ENCODE results near the gene HYLS1.

Gene HYLS1

DNA sequence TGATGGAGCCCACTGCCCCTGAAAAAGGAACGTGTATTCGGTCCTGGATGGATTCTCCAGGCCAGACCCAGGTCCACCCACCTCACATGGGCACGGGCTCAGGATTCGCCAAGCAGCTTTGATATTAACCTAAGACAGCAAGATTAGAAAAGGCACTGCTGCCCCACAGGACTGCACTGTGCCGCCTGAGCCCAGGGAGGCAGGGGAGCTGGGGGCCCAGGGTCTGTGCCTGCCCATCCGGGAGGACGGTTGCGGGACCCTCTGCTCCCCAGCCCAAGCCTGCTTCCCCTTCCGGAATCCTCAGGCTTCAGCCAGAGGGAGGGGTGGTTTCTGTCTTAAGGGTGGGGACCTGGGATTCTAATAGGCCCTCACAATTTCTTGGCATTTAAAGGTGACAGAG, 44.8 kb downstream of the HYLS1 start:
- no peak for DNase-seq (ENCODE audit: low read depth in 2 of 2)

DNA sequence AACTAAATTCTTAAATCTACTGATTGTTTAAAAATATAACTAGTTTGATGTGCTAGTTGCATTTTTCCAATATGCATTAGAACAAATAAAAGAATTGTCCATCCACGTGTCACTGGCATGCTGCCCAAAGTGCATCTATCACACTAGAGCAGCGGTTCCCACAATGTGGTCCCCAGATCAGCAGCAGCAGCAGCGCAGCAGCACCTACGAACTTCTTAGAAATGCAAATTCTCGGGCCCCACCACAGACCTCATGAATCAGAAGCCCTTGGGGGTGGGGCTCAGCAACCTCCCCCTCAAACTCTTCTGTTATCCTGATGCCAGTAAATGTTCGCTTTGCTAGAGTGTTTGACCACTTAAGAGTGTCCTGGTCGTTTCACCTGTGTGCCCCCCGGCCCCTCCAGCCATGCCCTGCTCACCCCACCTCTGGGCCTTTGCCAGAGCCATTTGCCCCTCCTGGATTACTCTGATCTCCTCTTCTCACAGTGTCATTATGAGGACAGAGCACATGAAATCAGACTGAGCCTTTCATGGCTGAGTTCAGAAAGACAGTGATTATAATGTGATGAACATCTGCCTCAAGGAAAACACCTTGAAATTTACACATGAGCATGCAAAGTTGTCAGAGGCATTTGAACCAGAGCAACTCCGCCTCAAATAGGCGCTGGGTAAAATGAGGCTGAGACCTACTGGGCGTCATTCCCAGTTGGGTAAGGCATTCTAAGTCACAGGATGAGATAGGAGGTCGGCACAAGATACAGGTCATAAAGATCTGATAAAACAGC, 45.8 kb downstream of the HYLS1 start:
- no peak for DNase-seq (ENCODE audit: low read depth in 2 of 2)

DNA sequence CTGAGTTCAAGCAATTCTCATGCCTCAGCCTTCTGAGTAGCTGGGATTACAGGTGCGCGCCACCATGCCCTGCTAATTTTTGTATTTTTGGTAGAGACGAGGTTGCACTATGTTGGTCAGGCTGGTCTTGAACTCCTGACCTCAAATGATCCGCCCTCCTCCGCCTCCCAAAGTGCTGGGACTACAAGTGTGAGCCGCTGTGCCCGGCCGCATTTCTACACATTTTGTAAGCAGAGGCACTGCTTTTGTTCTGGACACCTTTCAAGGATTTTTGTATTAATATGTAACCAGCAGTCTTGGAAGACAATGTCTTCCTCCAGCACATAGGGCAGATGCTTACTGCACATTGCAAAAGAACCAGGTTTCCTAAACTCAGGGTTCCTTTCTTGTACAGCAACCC, 47.0 kb downstream of the HYLS1 start:
- no peak for DNase-seq (ENCODE audit: low read depth in 2 of 2)

DNA sequence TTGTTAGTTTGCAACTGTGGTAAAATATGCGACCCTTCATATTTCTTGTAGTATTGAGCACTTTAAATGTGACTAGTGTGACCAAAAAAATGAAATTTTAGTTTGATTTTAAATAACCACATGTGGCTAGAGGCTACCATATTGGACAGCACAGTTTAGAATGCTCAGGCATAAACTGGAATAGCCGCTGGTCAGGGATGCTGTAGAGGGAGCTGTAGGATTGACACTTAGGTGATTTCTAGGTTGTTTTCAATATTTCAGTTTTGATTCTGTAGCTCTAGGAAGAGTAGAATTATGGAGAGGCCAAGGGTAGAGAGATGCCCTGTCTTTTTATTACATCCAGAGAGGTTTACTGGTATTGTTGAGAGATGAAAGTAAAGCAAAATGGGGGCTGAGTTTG, 47.6 kb downstream of the HYLS1 start:
- DNase-seq (ENCODE audit: low read depth in 2 of 2), result no peak

DNA sequence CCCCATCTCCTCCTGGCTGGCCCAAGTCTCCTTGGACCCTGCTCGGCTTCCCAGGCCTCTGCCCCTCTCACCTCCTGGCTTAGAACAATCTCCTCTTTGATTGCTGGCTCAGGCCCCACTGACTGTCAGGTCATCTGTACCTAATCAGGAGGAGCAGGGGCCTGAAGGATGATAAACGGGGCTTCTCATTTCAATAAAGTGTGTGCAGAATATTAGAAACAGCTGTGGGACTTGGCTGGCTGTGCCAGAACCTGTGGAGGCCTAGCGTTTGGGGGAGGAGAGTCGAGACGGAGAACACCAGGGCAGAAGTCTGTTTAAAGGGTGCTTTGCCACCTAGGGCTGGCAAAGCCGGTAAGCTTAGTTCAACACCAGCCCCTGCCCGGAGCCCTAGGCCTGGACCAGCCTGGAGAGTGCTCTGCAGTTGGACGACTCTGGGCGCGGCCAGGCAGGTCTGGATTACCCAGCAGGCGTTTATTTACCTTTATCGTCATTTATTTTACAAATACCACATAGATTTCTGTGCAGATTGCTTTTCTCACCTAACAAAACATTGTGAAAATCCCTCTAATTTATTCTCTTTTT, 48.2 kb downstream of the HYLS1 start:
- peak; percentile 64 for DNase-seq (ENCODE audit: low read depth in 2 of 2)

DNA sequence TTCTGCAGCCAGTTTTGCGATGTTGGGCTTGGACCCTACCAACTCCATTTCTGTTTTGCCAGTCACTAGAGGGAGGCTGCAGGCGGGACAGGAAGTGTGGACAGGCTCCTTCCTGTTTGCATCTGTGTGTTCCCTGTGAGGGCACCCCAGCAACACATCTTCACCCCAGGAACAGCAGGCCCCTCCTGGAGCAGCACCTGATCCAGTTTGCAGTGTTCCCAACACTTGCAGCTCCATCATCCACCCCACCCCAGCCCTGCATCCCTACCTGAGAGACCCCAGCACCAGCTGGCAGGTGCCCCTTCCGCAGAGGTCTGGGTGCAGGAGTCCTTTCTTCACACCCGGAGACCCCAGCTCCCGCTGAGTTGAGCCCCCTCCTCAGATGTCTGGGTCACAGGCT, 51.0 kb downstream of the HYLS1 start:
- DNase-seq (ENCODE audit: low read depth in 2 of 2), result no peak

DNA sequence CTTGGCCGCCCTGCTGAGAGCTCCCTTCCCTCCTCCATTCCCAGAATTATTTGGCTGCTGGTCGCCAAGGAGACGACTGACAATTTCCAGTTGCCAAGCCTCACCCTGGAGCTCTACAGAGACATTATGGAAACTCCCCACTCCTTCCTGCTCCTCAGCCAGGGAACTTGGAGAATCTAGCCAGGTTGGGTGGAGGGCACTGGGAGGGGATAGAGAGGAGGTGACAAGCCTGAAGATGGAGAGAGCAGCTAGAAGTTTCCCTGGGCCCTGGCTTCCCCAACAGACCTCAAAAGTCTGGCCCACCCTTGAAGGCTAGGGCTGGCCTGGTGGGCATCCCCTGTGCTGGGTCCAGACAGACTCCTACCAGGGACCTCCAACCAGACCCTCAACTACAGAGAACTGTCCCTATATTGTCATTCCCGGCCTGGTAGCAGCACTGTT, 51.6 kb downstream of the HYLS1 start:
- DNase-seq (ENCODE audit: low read depth in 2 of 2), result no peak

DNA sequence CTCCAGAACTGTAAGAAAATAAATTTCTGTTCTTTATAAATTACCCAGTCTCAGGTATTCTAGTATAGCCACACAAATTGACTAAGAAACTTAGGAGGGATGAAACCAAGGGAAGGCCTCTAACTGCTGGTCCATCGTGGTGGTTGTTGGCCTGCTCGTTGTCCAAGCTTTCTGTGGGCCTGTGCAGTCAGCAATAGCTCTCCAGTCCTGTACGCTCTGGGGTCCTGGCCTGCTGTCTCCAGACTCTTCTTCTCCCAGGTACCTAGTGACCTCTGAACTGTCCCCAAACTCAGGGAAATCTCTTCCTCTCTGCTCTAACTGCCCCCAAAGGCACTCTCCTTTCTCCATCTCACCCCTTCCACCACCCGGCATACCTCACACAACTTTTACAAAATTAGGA, 52.7 kb downstream of the HYLS1 start:
- DNase-seq (ENCODE audit: low read depth in 2 of 2), result no peak

DNA sequence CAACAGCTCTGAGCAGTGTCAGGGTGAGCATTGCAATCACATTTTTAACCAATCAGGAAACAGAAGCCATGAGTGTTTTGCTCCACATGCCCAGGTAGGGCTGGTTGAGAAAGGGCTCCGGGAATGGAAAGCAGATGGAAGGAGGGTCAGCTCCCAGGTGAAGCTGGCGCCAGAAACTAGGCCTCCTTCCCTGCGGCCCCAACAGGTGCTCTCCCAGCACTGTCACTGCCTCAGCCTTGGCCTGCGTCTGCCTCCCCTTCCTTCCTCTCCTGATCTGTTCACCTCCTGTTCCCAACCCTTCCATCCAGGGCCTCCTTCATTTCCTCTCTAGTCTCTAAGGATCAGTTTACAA, 53.8 kb downstream of the HYLS1 start:
- DNase-seq (ENCODE audit: low read depth in 2 of 2), result no peak

DNA sequence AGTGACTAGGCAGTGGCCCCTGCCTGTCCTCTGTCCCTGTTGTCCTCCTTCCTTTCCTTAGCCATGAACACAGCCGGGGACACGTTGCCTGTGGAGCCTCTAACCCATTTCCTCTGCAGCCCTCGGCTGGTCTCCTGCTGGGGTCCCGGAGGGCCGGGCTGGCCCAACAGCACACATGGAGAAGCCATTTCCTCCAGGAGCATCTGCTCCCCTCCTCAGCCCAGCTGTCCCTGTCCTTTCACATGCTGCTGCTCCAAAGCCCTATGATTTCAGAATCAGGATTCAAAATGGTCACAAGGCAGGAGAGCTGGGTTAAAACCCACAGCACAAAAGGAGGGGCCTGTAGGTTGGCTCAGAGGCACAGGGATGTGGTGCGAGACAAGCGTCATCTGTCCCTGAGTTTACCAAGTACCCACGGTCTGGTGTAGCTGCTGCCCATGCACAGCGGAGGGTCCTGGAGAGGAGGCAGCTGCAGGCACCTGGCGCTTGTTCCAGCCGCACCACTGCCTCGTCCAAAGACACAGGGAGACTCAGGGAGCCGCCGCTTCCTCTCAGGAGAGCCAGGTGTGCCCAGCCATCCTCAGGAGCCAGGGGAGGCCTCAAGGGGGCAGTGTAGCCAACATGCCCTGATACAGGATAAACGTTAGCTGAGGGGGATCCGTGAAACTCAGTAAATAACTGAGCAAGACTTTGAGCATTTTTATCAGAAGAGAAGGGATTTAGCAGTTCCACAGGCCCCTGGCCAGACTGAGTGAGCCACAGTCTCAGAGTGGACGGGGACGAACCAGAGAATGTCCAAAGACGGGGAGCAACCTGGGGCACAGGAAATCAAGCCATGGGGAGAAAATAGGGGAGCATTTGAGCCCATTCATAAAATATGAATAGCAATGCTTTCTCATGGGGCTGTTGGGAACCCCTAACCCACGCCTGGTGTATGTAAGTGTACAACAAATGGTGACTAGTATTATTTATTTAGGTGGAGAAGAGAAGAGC, 54.4 kb downstream of the HYLS1 start:
- DNase-seq (ENCODE audit: low read depth in 2 of 2), result no peak

DNA sequence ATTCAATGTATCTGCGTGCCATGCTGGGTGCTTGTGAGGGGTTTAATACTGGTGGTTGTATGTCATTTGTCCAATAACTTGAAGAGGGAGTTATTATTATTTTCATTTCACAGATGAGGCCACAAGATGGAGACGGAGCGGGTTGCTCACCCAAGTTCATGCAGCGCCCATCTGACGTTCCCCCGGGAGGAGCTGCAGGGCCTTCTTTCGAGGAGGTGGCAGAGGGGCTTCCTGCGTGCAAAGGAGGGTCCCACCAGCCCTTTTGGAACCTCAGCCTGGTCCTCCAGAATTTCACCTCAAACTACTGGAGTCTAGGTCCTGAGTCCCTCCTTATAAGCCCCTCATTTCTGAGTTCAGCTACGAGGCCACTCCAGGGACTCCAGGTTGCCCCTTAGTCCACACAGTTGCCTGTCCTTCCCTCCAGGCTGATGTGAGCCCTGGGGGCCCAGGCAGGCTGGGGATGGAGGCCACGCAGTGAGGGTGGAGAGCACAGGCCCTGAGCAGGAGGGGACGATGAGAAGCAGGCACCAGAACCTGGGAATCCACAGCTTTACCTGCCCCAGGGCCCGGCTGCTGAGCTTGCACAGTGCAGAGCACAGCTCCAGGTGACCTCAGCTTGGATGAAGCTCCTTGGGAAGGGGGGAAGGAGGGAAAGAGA, 55.4 kb downstream of the HYLS1 start:
- DNase-seq (ENCODE audit: low read depth in 2 of 2), result no peak

DNA sequence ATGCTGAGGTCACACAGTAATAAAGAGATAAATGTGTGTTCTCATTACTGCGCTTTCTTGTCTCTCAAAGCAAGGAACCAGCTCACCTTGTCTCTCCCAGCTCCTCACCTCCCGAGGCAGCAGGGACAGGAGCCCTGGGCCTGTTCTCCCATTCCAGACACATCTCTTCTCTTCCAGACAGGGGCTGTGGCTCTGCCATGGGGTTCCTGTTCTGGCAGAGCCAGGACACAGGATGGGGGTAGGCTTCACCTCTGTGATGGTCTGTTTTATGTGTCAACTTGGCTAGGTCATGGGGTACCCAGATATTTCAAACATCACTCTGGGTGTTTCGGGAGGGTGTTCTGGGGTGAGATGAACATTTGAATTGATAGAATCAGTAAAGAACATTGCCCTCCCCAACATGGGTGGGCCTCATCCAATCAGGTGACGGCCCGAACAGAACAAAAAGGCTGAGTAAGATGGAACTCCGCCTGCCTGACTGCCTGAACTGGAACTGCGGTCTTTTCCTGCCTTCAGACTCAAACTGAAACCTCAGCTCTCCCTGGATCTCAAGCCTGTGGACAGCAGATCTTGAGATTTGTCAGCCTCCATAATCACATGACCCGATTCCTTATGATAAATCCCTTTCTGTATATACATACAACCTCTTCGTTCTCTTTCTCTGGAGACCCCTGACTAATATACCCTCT, 56.3 kb downstream of the HYLS1 start:
- no peak for DNase-seq (ENCODE audit: low read depth in 2 of 2)

DNA sequence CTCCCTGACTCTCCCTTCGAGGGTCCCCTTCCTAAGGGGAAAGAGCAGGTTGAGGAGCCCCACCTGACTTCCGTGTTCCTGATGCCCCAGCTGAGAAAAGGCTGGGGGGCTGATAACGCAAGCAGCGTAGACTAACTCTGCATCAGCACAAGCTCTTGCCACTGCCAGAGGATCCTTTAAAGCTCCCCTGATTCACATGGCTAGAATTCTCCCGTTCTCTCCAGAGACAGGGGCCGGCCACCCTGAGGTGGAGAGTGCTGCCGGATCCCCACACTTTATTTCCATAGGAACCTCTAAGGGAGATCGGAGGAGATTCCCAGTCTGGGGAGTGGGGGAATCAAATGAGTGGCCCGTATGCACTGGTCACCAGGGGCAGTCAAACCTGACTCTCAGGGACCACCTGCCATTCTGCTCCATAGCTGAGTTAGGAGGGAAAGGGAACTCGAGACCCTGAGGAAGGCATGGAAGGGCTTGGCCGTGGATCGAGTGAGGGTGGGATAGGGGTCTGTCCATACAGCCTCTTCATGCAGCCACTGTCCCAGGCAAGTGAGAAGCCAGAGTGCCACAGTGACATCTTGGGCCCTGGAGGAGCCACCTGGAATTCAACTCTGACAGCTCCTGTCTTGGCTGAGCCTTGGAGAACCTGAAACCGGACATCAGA, 57.0 kb downstream of the HYLS1 start:
- DNase-seq (ENCODE audit: low read depth in 2 of 2), result no peak

DNA sequence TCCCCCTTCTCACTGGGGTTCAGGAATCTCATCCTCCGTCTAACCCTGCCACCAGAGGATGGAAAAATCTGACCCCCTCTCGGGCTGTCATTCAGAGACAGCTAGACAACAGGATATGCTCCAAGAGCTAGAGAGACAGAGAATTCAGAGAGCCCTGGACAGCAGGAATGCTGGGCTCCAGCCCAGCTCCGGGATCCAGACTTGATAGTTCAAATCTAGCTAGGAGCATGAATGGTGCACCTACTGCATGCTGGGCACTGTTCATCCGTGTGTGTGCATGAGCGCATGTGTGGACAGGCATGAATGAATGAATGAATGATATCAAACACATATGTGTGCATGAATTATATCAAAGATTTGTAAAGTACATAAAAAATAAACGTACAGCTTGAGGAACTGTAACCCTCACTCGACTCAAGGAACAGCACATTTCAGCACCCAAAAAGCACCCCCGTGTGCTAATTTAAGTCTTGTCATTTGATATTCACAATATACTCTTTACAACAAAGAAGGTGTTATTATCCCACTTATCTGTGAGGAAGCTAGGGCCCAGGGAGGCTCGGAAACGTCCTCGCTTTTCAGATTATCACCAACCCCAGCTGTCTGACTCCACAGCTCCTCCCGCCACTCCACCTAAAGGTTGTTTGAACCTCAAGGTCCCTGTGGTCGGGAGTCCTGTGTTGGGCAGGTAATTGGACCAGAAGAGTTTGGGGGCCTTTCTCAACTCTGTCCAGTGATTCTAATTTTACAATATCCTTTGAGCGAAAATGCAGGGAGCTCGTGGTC, 57.7 kb downstream of the HYLS1 start:
- no peak for DNase-seq (ENCODE audit: low read depth in 2 of 2)

DNA sequence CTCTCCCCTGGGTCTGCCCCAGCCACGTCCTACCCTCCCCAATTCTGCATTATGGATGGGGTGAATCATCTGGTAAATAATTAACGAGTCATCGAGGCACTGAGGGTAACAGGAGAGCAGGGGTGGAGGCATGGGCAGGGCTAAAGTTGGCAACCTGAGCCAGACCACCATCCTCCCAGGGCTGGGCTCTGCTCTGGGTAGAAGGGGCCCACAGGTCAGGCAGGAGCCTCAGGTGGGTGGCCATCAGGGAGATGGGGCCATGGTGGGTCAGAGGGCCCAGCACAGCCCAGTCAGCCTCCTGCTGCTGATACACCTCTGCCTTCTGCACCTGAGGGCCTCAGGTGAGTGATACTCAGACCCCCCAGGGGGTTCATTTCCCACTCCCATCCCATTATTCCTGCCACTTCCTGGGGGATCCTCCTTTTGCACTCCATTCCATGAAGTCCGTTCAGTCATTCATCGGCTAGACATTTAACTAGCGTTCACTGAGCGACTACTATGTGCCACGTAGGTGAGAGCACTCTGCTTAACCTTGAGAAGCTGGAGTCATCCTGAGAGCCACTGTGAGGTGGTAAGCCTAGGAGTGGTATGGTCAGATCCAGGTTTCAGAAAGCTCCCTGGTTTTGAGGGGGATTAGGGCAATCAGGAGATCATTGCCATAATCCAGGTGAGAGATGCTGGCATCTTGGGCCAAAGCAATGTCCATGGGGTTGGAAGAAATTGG, 58.5 kb downstream of the HYLS1 start, which contains the start of gene VSIG10L2:
VSIG10L2 (plus strand) TSS at position 248 of the 724 bp plus-strand sequence; CDS start at position 260, 12 bp downstream.
- DNase-seq (ENCODE audit: low read depth in 2 of 2), result no peak

DNA sequence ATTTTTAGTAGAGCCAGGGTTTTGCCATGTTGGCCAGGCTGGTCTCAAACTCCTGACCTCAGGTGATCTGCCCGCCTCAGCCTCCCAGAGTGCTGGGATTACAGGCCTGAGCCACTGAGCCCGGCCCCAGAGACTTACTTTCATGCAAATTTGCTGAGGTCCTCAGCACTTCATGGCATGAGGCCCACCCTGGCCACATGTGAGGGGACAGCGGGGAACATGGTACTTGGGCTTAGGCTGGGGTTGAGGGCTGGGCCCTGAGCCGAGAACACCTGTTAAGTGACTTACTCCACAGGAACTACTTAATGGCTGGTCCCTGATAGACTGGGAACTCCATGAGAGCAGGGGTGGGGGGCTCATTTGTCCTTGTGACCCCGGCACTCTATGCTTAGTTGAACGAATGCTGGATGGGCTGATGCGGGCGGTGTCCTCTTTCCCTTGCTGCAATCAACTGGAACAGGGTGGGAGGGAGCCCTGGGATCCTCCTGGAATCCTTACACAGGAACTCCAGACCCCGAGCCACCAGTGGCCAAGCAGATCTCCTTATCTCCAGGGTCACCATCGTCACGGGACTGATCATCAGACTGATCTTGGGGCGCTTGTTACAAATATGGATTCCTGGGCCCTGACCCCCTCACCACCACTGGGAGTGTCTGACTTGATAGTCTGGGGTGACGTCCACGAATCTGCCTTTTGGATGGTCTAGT, 59.4 kb downstream of the HYLS1 start:
- DNase-seq (ENCODE audit: low read depth in 2 of 2), result no peak

DNA sequence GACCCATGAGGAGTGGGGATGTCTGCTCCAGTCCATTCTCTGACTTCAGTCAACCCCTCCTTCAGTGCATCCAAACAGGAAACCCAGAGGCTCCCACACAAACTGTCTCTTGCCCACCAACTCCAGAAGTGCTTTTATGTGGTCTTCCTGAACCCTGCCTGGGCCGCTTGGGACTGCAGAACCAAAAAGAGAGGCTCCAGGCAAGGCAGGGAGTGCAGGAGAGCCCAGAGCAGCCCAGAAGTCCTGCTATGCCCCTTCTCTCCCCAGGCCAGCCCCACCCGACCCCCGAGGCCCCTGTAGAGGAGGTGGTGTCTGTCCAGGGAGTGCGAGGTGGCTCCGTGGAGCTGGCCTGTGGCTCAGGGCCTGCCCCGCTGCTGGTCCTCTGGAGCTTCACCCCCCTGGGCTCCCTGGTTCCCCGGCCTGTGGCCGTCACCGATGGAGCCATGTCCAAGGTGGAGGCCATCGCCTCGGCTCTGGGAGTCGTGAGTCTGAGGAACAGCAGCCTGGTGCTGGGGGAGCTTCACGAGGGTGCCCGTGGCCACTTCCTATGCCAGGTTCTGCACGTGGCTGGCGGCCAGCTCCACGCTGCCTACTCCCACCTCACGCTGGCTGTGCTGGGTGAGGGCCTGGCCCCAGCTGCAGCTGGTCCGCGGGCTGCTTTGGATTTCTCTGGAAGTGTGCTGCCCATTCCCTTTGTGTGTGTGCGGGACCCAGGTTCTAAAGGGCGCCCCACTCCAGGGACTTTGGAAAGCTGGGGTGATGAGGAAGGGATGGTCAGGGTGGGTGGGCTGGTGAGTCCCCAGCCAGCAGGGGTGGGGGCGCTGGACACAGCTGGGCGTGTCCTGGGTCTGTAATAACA, 60.2 kb downstream of the HYLS1 start:
- no peak for DNase-seq (ENCODE audit: low read depth in 2 of 2)
